Panc1 (cell line): ENCODE measurements around the gene SERPINI2. TPM values are rescaled to one million over a fixed set of nuclear protein-coding genes. Genes with fewer than 3 reads are reported as not detected.

Experiments used
- ATAC-seq: fragments of 200-7000 bp; cut with Tn5 transposase; 2 replicates; pipeline ENCODE4 v1.9.1; 2020; ENCODE audit warnings: mild to moderate bottlenecking, moderate library complexity
- BruUV-seq: library from RNA; stranded (reverse); fragments of 400-500 nt; replicated peaks from 2 replicates; lab custom pipeline; 2021; lab: Mats Ljungman, UMichigan
- CTCF ChIA-PET: fragments of 300-600 bp; sonication (Branson Sonifier 250); formaldehyde crosslinking; loops from one replicate; lab custom pipeline; 2022; ENCODE audit warnings: antibody characterized with exemption; lab: Charles Lee
- POLR2A ChIA-PET: fragments of 300-600 bp; sonication (Branson Sonifier 250); formaldehyde crosslinking; loops from one replicate; lab custom pipeline; 2022; ENCODE audit warnings: antibody characterized with exemption; lab: Charles Lee
- DNase-seq: peaks from one replicate; pipeline ENCODE4 v3.0.0-alpha.2; 2010; ENCODE audit warnings: low read depth, low spot score
- H3K27ac ChIP-seq: 2 replicates; pipeline ENCODE4 v1.5.1; 2011; ENCODE audit warnings: mild to moderate bottlenecking, low read length, inconsistent platforms
- H3K27me3 ChIP-seq: fragments of 200-500 bp; sonication (Bioruptor generic); 2 replicates; pipeline ENCODE4 v1.6.0; 2014; ENCODE audit warnings: low read length, inconsistent platforms; ENCODE audit not compliant: control insufficient read depth, insufficient read depth
- H3K36me3 ChIP-seq: fragments of 200-500 bp; sonication (Bioruptor generic); 2 replicates; pipeline ENCODE4 v1.5.1; 2014; ENCODE audit warnings: inconsistent platforms, mild to moderate bottlenecking, low read length, moderate library complexity; ENCODE audit not compliant: control insufficient read depth, insufficient read depth
- H3K4me1 ChIP-seq: 2 replicates; pipeline ENCODE4 v1.5.1; 2011; ENCODE audit warnings: inconsistent platforms, mild to moderate bottlenecking, low read length, moderate library complexity; ENCODE audit not compliant: control insufficient read depth, insufficient read depth
- H3K4me3 ChIP-seq, 2 experiments: 2 replicates each; pipeline ENCODE4 v1.5.1; 2011 to 2012; ENCODE audit warnings: low read depth in 2 of 2, low read length in 2 of 2, mild to moderate bottlenecking in 2 of 2, inconsistent platforms in 1 of 2, moderate library complexity in 1 of 2
- H3K9me3 ChIP-seq: fragments of 200-500 bp; sonication (Bioruptor generic); 2 replicates; pipeline ENCODE4 v1.5.1; 2014; ENCODE audit warnings: low read depth, mild to moderate bottlenecking, inconsistent platforms, low read length, moderate library complexity; ENCODE audit not compliant: control insufficient read depth, insufficient read depth
- CTCF ChIP-seq: fragments of 450-650 bp; IDR thresholded peaks from 2 replicates; pipeline ENCODE4 v1.5.1; 2017; ENCODE audit warnings: mild to moderate bottlenecking
- POLR2AphosphoS5 ChIP-seq: IDR thresholded peaks from 2 replicates; pipeline ENCODE4 v1.6.1; 2012; ENCODE audit warnings: mild to moderate bottlenecking, low read depth, low read length, moderate library complexity
- REST ChIP-seq, 2 experiments: IDR thresholded peaks; 2 replicates each; pipeline ENCODE4 v1.6.1; 2011 to 2012; ENCODE audit warnings: low read depth in 2 of 2, control low read depth in 1 of 2, low read length in 1 of 2, mild to moderate bottlenecking in 1 of 2, moderate library complexity in 1 of 2; ENCODE audit not compliant: insufficient read depth in 1 of 2
- SIN3A ChIP-seq: IDR thresholded peaks from 2 replicates; pipeline ENCODE4 v1.6.1; 2012; ENCODE audit warnings: low read depth, mild to moderate bottlenecking, low read length, moderate library complexity, borderline replicate concordance; ENCODE audit not compliant: insufficient read depth
- TCF7L2 ChIP-seq: IDR thresholded peaks from 2 replicates; pipeline ENCODE4 v1.6.1; 2011; ENCODE audit warnings: mild to moderate bottlenecking, low read depth, low read length, inconsistent platforms
- in situ Hi-C: cut with HindIII; loops from 2 replicates; pipeline ENCODE4 v1.10.0; 2016; ENCODE audit warnings: low sequenced_read_pairs, low pct_unique_long_range_greater_than_20kb
- intact Hi-C: fragments of 100-400 bp; cut with micrococcal nuclease; formaldehyde crosslinking; loops from one replicate; pipeline ENCODE4 v1.10.0; 2022; ENCODE audit not compliant: unreplicated experiment
- total RNA-seq: library from RNA; stranded (reverse); gene quantifications from one replicate; pipeline ENCODE4 v1.2.1, GENCODE V29; 2021; ENCODE audit not compliant: unreplicated experiment

SERPINI2 gene
- total RNA-seq, 1 experiment from 2014 or later = not detected

- TF ChIP-seq REST (IDR thresholded peaks at IDR 0.05; ENCODE audit: insufficient read depth in 1 of 2, low read depth in 2 of 2, low read length in 1 of 2) (no peak), CTCF (no peak), TCF7L2 (no peak)
Measured at GRCh38 chr3:167491621-167492020, 17.8 kb upstream of the SERPINI2 start.

GRCh38 chr3:167489571-167489970 is 15.7 kb upstream of the SERPINI2 start:
- Histone ChIP-seq H3K27ac (no peak overlapping the region), H3K9me3 (no peaks in the 10 kb centered on the region), H3K27me3 (no peaks in the 10 kb centered on the region), H3K36me3 (no peaks in the 10 kb centered on the region), H3K4me1 (no peaks in the 10 kb centered on the region), H3K4me3 (no peak overlapping the region)
- no TSS peak for BruUV-seq
- intact Hi-C loops = no loop called here
- no peak for TF ChIP-seq TCF7L2
- no peak for TF ChIP-seq POLR2AphosphoS5
- TF ChIP-seq REST (IDR thresholded peaks at IDR 0.05; ENCODE audit: insufficient read depth in 1 of 2, low read depth in 2 of 2, low read length in 1 of 2) = no peak
- TF ChIP-seq CTCF = no peak
- no peak for TF ChIP-seq SIN3A
- DNase-seq (no peak), ATAC-seq (no peak)
- CTCF ChIA-PET = no interaction called here
- in situ Hi-C loops = no loop called here
- POLR2A ChIA-PET = no interaction called here

More at GRCh38 chr3:167491621-167492020, 17.8 kb upstream of the SERPINI2 start:
- H3K4me3 ChIP-seq = no peak overlapping the region
- H3K27ac ChIP-seq = no peak overlapping the region
- in situ Hi-C loops (no loop called here), intact Hi-C loops (no loop called here)
- ATAC-seq = no peak
- CTCF ChIA-PET = no interaction called here
- no peaks in the 10 kb centered on the region for H3K27me3 ChIP-seq
- H3K9me3 ChIP-seq = no peaks in the 10 kb centered on the region
- POLR2A ChIA-PET = no interaction called here
- no peaks in the 10 kb centered on the region for H3K4me1 ChIP-seq
- DNase-seq = no peak
- BruUV-seq = no TSS peak
- H3K36me3 ChIP-seq = no peaks in the 10 kb centered on the region
